Posterior cingulate gyrus (tissue), 11 donors: ENCODE measurements around the gene CTLA4.

Experiments
- DNase-seq, 10 donors: peaks; one replicate each; pipeline versions ENCODE4 v3.0.0 to v3.0.0-alpha.2; 2020 to 2021; ENCODE audit warnings: mixed read lengths in 3 of 10
- intact Hi-C: fragments of 100-400 bp; cut with DNase I; formaldehyde crosslinking; loops from one replicate; pipeline ENCODE4 v1.15.1; 2023

Gene CTLA4

GRCh38 chr2:203918264-203918663 is 50.7 kb downstream of the CTLA4 start:
- intact Hi-C loops, result no loop called here
- DNase-seq, result no peak

GRCh38 chr2:203918839-203919238 is 51.3 kb downstream of the CTLA4 start:
- no peak for DNase-seq
- intact Hi-C loops, result no loop called here
